ENCODE data around the gene FMN2.

FMN2 gene

DNA sequence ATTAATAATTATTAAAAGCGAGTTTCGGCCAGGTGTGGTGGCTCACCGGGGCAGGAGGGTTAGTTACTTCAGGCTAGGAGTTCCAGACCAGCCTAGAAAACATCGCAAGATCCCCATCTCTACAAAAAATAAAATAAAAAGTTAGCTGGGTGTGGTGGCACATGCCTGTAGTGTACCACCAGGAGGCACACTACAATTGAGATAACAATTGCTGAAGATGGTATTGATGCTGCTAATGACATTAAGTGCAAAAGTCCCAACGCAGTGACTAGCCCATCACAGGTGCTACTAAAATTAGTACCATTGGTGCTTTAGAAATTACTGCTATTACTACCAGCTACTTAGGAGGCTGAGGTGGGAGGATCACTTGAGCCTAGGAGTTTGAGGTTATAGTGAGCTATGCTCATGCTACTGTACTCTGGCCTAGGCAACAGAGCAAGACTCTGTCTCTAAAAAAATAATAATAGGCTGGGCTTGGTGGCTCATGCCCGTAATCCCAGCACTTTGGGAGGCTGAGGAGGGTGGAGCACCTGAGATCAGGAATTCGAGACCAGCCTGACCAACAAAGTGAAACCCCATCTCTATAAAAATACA lies 363.6 kb downstream of the FMN2 start:
- no peak for DNase-seq

DNA sequence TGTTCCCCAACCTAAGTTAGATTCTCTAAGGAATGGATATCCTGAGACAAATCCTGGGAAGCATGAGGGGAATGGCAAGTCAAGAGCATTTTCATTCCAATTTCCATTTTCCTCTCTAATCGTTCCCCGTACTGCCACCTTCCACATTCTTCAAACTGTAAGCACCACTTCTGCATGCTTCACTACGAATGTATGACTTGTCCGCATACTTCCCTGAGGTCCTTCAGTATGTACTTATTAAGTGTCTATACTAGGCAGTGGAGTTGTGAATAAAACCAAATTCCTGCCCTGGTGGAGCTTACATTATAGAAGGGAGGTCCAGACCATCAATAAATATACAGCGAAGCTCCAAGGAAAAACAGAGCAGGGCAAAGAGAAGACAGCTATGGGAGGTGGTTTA lies 365.5 kb downstream of the FMN2 start:
- DNase-seq: no peak

DNA sequence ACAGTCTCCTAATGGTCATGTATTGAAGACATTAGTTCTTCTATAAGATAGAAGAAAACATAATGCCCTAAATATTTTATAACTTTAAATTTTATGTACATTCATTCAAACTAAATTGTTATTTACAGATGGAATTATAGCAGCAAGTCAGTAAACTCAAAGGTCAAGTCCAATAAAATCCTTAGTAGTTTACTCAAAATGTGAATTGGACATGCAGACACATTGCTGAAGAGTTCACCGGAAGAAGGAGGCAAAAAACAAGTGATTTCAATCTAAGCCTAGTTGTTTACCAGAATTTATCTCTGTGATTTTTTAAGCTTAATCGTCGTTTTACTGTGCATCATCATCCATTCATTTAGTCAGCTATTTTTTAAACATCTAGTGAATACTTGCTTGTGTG lies 370.6 kb downstream of the FMN2 start:
- no peak for DNase-seq

DNA sequence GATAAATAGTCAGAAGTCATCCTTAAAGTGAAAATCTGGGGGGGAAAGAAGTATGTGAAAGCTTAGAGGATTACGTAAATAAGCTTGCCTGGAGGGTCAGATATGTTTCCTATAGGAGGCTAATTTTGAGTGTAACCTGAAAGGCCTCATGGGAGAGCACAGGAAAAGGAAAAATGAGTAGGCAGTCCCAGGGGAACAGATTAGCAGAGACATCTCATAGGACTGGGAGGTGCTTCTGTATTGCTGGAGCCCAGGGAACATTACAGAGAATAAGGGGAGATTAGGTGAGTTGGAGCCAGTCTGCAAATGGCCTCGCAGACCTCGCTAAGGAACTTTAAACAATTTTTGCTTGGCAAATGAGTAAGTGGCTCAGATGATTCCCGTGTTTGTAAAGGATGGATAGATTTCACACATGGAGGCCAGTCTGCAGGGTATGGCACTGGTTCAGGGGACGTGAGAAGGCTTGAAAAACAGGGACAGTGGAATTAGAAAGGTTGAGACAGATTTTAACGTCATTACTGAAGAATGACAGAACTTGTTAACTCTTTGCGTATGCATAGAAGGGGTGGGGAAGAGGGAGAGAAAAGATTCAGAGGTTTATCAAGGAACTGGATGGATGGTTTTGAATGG lies 371.2 kb downstream of the FMN2 start:
- DNase-seq: no peak

DNA sequence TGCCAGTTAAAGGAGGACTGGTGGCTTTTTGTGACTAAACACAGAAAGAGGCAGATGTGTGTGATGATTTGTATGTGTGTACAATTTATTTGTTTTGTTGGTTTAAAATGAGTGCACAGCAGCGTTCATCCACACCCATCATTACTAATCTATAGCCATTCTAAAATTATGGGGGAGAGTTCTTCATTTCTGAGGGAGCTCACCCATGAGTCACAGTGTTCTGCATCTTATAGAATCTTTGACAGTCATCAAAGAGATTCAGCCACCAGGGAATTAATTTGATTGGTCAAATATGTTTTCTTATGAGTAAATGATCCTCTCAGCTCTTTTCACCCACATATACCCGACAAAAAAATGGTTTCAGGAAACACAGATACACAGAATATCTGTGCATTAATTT lies 372.4 kb downstream of the FMN2 start:
- no peak for DNase-seq

DNA sequence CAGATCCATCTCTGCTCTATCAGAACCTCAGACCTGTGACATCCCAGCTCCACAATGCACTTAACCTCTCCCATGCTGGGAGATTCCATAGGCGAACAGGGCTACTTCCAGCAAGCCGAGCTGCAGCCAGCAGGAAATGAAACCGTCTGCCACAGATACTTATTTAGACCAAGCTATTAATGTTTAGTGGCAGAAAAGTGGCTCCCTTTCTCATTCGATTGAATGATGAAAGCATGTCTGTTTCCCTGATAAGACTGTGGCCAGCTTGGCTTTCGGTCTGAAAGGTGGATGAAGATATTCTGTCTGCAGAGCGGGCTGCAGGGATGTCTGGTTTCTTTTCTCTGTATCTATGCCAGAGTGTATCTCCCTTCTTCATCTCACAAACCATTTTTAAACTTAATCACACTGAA lies 373.9 kb downstream of the FMN2 start:
- no peak for DNase-seq

DNA sequence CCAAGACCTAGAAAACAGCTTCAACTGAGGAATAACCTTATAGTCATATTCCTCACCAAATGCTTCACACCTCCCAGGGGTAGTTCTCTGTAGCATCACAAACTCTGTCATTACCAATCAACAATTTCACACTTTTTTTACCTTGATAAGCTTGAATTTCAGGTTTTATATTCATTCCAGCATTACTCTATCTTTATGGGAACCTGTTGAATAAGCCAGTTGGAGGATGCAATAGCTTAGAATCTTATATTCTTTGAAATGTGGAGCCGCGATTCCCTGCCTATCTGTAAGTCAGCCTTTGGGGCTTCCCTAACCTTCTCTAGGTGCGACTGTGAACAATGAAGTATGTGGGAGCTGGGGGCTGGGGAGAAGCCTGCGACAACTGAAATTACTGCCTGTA lies 374.8 kb downstream of the FMN2 start:
- no peak for DNase-seq

DNA sequence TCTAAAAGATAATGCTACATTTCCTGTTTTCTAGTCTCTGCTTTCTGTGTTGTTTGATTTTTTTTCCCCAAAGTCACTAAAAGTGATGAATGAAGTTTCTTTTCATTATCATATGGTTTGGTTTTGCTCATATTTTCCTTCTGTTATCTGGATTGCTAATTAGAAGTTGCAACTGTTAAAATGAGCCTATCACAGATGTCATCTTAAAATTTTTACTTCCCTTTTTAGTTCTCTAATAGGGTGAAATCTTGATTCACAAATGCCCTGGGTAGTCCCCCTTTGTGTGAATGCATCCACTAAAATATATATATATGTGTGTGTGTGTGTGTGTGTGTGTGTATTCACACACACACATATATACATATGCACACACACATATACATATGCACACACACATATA lies 376.2 kb downstream of the FMN2 start:
- DNase-seq: no peak

DNA sequence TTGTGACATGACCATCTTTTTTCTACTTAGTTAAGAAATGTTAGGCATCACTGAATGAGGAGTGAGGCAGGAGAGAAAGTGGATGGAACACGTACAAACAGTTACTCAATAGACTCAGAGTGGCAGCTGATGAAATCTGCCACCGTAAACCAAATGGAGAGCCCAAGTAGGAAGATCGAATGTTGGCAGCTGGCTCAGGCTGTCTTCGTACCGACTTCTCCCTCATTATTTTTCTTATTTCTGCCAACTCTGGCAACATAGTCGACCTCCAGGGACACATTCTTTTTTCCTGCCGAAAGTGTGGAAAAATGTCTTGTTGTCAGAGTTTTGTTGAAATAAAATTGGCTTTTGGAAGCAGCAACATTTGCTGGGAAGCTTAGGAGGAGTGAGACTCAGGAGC lies 377.0 kb downstream of the FMN2 start:
- no peak for DNase-seq

DNA sequence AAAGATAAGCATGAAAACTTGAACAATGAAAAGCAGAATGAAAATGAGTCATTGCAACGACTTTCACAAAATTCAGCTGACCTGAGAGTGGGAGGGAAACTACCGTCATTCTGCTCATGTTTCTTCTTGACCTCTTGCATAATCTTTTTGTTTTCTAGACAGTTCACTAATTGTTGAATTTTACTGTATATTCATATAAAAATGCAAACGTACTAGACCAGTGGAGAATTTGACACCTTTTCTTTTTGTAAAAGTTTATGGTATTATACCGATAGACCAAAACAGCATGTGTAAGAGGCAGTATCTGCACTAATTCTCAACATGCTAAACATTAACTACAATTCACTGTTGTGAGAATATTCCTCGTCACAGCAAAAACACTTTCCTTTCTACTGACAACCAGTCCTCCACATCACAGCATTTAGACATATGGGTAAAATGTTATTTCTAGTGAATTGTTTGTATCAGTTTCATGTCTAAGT lies 382.5 kb downstream of the FMN2 start:
- no peak for DNase-seq

DNA sequence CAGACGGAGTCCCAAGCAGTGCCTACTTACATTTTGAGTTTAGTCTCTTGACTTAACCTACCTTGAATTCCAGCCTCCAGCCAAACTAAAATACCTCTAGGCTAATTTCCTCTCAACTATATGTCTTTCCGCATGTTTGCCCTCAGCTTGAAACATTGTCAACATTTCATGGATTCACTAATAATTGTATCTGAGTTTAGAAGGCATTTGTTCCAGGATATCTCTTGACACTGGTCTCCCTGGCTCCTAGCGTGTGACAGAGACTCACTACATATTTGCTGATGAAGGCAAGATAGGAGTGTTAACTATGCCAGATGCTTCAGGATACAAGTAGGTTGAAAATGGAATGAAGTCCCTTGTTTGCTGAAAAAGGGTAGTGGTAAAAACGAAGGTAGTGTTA lies 384.1 kb downstream of the FMN2 start:
- DNase-seq: no peak

DNA sequence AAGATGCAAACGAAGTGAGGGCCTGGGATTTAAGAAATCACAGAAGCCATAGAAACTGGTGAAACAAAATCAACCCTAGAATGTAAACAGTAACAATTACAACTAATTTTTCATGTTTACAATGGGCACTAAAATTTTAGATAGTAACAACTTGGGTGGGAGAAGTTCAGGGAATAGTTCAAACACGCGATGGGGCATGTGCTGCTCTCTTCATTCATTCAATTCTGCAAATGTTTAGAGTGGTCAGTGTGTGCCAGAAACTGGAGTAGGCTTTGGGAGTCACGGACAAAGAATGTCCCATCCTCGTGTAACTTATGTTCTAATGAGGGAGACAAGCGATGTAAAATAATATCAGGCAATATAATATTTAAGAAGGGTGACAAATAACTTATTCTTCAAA lies 386.9 kb downstream of the FMN2 start:
- no peak for DNase-seq

DNA sequence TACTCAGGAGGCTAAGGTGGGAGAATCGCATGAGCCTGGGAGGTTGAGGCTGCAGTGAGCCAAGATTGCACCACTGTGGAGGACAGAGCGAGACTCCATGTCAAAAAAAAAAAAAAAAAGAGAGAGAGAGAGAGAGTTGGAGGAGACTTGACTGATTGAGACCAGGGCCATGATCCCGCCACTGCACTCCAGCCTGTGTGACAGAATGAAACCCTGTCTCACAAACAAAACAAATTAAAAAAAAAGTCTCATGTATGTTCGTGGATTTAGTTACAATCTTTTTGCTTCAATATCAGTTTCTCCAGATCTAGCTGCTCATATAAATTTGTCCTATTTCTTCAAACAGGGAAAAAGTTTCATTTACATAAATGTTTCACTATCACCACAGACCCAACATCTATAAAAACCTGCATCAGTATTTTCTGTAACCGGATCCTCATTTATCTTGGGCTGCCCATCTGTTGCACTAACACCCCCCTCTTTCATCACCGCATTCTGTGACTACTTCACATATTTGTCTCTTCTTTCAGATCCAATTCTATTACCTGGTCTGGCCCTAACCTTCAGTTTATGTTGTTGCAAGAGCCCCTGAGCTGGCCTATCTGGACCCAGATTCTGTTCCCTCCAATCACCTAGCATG lies 393.2 kb downstream of the FMN2 start:
- DNase-seq: no peak

DNA sequence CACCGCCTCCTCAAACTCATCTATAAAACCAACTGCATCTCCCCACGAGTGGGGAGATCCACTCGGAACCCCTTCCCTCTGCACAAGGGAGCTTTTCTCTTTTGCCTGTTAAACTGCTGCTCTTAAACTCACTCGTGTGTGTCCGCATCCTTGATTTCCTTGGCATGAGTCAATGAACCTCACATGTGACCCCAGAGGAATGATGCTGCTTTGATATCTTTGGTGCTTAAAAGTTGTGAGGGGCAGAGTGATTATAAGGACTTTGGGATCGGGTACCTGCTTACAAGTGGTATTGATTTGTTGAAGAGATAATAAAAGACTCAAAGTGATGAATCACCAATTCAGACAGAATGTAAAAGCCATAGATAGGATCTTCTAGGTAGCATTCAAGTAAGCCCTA lies 394.9 kb downstream of the FMN2 start:
- no peak for DNase-seq

DNA sequence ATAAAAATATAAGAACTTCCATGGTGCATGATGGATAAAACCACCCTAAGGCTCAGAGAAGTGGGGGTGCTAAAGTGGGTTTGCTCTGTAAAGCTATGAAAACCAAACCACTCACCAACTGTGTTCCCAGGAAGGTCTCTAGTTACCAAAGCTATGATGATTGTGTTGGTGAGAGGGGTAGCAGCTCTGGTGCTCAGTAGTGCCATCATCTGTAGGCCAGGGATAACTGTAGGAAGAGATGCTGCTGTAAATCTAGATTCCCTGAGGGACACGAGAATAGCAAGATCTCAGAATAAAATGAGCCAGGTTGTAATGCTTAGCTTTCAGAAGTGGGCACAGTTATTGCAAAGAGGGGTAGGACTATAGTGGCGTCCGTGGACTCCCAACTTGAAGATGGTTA lies 395.8 kb downstream of the FMN2 start:
- no peak for DNase-seq

DNA sequence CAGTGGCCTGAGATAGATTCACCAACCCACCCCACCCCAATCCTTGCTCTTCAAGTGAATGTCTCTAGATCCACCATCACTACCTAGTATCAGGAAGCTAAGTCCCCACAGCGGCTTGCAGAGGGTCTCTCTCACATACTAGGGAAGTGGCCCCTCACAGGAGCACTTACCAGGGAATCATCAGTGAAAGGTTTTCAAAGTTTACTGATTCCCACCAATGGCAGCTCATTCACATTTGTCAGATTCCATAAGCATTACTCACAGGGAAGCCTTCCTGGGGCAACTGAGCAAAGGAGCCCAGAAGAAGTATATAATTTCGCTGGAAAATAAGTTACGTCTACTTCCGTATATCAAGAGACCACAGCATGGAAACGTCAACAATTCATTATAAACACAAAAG lies 399.5 kb downstream of the FMN2 start:
- DNase-seq: no peak

DNA sequence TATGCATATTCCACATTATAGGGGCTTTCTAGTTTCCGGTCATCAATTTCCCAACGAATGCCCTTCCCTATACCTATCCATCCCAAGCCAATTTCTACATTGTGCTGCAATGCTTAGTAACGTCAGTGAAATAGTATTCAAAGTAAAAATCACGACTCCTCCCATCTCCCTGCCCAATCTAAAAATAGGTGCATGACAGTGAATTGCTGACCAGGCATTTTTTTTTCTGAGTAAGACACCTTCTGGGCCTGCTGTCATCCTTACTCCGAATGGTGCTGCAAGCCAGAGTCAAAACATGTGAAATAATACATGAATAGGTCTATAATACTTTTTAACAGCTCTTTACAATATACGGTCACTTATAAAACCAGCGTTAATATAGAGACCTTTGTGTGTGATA lies 400.1 kb downstream of the FMN2 start:
- DNase-seq: no peak

DNA sequence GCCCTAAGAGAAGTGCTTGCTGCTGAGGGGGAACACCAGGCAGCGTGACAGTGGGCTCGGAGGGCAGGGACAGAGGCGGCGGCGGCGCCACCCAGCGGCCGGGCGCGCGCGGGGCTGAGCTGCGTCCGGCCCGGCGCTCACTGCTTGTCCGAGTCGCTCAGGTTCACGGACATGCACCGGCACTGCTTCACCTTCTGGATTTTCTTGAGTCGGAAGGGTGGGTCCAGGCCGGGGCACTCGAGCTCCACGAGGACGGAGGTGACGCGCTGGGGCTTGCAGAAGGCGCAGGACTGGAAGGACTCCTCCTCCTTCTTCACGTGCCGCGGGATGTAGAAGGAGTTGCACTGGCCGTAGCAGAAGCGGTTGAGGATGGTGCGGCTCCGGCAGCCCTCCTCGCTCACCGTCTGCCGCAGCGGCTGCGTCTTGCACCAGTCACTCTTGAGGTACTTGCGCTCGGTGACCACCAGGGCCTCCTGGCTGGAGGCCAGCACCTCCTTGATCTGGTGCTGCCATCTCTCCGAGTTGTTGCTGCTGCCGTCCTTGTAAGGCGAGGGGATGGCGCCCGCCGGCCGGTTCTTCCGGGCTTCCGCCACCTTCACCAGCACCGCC lies 401.3 kb downstream of the FMN2 start:
- no peak for DNase-seq

DNA sequence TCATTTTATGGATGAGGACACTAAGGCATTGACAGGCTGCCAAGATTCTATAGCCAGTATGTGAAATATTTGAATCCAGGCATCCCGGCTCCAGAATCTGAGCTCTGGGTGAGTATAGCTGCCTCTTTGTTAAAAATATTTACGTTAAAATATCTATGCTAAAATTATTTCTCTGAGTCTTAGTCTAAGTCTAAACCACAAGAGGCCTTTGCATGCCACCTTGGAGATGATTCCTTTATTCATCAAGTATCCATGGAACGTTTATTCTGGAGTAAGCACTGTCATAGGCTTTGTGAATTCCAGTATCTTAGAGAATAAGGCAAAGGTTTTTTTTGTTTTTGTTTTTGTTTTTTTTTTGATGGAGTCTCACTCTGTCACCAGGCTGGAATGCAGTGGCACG lies 403.9 kb downstream of the FMN2 start:
- DNase-seq: no peak

DNA sequence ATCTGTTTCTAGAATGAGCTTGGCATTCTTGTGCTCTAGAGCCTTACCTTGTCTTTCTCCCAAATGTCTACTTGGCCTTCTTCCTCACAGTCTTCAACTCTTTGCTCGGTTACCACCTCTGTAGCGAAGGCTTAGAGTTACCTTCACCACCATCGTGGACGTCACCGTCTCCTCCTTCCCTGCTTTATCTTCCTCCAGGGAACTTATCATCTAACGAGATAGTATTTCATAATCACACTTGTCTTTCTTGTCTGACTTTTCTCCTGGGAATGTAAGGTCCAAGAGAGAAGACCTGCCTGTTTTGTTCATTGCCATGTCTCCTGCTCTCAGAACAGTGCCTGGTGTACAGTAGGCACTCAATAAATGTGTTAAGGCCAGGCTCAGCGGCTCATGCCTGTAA lies 404.7 kb downstream of the FMN2 start:
- no peak for DNase-seq

DNA sequence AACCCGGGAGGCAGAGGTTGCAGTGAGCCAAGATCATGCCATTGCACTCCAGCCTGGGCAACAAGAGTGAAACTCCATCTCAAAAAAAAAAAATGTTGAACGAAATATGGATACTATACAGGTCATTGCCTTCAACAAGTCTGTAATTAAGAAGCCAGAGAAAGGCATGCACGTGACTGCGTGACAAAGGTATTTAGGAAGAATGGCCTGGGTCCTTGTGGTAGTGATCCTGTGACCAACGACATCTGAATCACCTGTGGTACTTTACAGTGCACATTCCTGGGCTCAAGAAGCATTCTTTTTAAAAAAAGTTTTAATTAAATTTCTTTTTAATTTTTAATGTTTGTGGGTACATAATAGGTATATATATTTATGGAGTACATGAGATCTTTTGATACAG lies 405.3 kb downstream of the FMN2 start:
- DNase-seq: no peak

DNA sequence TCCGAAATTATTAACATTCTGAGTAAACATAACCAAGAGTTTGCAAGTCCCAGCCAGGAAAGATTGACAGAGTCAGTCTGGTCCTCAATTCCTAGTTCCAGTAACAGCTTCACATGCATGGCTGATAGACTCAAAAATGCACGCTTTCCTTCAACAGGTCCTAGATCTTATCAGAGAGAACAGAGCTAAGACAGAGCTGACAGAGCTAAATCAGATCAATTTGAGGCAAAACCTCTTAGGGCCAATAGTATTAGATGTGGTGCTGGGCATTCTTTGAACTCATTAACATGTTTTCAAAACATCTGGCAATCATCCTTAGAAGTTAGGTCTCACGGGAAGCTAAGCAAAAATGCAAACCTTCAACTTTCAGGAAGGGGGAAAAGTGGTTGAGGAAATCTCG lies 406.2 kb downstream of the FMN2 start:
- DNase-seq: no peak

DNA sequence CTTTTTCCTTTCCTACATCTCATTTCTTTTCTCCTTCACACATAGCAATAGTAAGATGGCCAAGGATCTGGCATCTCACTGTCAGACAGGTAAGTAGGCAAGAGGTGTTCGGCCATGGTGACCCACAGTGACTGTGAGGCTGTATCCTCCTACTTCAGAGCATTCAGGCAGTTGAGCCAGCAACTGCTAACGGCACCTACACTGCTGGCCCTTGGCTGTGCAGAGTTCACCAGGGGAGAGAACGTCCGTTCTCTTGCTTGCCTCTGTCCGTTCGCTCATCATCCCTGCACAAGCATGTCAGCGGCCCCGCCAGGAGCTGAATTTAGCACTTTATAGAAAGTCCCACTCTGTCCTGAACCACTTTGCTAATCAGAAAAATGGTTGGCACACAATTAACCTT lies 406.7 kb downstream of the FMN2 start:
- DNase-seq: no peak

DNA sequence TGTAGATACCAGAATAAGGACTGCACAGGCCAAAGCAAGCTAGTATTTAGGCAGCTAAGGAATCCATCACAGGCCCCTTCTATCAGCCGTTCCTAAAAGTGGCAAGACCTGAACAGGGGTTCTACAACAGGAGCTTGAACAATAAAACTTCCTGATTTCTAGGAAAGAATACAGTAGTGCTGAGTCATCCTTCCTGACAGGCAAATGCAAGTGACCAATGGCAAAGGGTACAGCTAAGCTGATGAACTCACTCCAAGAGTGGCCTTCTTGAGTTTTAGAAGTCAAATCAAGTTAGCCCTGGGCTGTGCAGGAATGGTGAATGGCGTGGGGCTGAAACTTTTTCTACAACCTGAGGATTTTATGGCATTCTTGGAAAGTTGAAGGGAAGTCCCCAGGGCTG lies 407.3 kb downstream of the FMN2 start:
- DNase-seq: no peak

Data from stimulated activated CD4-positive, alpha-beta T cell treated with anti-CD3 and anti-CD28 coated beads, Interleukin-4, amount 100 ng/mL, for 4 hours (primary cell).